ENCODE results near the gene TBC1D22A.

Gene TBC1D22A

GRCh38 chr22:47018010-47018910 lies 255.8 kb downstream of the TBC1D22A start:
- no peak for DNase-seq

GRCh38 chr22:47019012-47019790 lies 256.8 kb downstream of the TBC1D22A start:
- DNase-seq: no peak

DNA sequence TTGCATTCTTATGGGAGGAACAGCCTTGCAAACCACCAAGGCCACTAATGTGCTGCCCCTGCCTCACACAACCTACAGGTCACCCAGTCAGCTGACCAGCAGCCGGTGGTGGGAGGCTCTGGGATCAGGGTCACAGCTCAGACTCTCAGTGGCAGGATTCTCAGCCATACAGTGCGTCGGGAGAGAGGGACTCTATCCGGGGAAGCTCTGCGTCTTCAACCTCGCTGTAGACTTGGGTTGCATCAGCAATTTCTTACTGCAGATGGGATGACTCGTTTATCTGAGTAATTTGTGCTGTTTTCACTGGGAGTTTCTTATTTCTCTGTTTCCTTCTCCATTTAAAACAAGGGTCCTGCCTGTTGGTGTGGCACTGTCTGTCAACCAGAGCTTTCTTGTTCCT lies 257.7 kb downstream of the TBC1D22A start:
- no peak for DNase-seq

- no peak for DNase-seq
Observed at GRCh38 chr22:47021371-47022074, 259.1 kb downstream of the TBC1D22A start.

DNA sequence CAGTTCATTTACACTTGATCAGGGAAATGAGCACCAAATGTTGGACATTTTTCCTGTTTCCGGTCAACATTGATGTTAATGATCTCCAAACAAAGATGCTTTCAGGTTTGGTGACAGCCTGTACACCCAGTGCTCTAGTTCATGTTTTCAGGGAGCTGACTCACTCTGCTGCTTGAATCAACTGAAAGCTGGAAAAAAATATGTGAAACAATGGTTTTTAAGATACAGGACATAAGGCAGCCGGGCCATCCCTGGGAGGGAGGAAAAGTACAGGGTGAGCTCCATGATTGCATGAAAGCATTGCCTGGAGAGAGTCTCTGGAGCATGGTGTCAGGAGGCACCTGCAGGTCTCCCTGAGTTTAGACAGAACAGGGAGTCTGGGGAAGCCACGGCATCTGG lies 259.6 kb downstream of the TBC1D22A start:
- DNase-seq: no peak

- DNase-seq: no peak
Observed at GRCh38 chr22:47022475-47022874, 260.0 kb downstream of the TBC1D22A start.

GRCh38 chr22:47023871-47024270 lies 261.4 kb downstream of the TBC1D22A start:
- DNase-seq: no peak

DNA sequence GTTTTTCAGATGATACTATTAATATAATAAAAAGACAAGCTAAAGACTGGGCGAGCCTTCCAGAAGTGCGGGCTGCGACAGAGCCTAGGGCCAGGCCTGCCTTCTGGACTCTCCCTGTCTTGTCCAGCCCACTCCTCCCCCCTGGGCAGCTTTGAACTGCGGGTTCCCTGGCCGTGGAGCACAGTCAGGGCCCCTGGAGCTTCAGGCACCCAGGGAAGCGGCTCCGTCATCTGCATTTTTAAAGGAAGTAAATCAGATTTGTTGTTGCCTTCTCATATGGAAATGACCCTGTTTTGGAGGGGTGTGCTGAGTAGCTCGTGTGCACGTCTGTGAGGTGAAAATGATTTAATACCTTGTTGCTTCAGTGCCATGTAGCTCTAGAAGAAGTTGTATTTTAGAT lies 265.3 kb downstream of the TBC1D22A start:
- DNase-seq: no peak

DNA sequence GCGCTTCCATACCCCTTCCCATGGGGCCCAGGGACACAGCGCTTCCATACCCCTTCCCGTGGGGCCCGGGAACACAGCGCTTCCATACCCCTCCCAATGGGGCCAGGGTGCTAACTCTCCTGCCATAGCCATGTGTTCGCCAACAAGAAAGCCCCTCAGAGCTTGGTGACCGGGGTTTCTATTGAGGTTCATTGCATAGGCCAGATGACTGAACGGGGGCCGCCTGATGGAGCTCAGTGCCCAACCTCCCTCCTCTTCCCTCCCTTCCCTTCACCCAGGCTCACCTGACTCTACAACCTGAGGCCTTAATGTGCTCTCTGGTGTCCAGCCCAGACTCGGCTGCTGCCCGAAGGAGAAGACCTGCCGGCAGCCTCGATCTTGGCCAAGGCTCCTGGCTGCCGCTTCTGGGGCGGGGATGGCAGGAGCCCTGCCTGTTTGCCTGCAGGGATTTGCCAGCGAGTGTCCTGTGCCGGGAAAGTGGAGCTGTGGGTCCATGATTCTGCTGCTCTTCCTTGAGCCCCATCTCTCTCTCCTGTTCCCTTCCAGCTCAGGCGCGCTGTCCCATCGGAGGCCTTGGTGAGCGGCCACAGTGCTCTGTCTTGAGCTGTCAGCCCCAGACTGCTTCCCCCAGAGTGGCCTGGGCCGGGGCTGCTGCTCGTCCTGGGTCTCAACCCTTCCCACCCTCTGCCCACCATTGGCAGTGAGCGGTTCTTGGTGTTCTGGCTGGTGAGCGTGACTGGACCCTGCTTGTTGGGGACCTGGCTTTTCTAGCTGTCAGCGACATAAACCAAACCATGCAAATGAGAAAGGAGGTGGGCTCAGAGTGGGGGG lies 267.0 kb downstream of the TBC1D22A start:
- no peak for DNase-seq

- DNase-seq: no peak
Observed at GRCh38 chr22:47030143-47030661, 267.8 kb downstream of the TBC1D22A start.

DNA sequence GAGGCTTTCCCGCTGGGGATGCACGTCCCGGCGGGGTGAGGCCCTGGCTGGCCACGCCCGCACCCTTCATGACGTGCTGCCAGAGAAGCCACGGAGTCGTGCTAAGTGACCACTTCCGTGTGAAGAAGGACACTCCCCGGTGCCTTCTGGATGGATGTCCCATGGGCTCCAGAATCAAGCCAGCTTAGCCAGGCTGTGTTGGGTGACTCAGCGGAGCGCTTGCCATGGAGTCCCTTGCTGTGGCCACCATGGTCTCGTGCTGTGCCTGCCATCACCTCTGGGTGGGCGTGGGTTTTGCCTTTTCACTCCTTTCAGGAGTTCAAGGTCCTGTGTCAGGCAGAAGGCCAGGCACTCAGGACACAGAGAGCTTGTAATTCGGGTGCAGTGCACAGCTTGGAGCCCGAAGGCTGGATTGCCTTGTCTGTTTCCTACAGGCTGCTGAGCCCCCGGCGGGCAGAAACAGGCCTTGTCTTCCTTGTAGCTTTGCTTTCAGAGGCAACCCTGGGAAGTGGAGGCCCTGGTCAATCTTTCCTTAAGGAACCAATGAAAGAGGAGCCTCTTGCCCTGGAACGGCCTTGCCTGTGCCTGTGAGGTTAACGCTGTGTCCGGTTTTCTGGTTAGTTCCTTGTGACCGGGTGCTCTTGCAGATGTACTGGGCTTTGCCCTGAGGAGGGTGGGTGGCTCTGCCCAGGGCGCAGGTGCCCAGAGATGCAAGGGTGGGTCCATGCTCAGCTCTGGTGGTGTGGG lies 268.6 kb downstream of the TBC1D22A start:
- DNase-seq: no peak

DNA sequence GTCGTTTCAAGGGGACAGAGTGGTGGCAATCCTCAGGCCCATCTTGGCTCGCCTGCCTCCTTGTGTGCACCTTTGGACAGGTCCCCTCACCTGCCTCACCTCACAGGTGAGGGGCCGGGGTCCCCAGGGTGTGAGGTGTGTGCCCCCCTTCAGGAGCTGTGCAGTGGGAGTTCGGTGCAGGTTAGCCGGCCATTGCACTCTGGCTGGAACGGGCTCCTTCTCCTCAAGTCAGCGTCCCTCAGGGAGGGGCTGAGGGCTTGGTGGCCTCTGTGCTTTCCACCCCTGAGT lies 269.1 kb downstream of the TBC1D22A start:
- no peak for DNase-seq

- no peak for DNase-seq
Observed at GRCh38 chr22:47032091-47032943, 269.9 kb downstream of the TBC1D22A start.

- DNase-seq: no peak
Observed at GRCh38 chr22:47032956-47033647, 270.7 kb downstream of the TBC1D22A start.

GRCh38 chr22:47033648-47034000 lies 271.2 kb downstream of the TBC1D22A start:
- DNase-seq: no peak

- no peak for DNase-seq
Observed at GRCh38 chr22:47034076-47034808, 271.8 kb downstream of the TBC1D22A start.

DNA sequence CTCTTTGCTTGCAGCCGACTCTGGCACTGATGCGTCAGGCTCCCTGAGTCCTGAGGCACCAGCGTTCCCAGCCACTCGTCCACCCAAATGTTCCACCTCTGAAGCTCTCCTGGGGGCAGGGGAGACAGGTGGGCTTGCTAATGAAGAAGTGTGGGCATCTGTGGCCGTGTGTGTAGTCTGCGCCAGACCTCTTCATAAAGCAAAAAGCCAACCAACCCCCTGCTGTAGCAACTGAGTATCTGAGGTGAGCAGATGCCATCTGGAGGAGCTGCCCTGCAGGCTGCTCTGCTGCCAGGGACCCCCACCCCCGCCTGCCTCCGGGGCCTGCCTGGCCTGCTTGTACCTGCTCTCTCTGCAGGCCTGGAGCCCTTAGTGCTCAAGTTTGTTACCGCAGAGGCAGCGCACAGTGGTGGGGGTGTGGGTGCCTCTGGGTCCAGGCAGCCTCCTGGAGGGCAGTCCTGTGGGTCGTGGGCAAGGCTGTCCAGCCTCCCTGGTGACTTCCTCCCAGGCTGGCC lies 272.5 kb downstream of the TBC1D22A start:
- DNase-seq: no peak

DNA sequence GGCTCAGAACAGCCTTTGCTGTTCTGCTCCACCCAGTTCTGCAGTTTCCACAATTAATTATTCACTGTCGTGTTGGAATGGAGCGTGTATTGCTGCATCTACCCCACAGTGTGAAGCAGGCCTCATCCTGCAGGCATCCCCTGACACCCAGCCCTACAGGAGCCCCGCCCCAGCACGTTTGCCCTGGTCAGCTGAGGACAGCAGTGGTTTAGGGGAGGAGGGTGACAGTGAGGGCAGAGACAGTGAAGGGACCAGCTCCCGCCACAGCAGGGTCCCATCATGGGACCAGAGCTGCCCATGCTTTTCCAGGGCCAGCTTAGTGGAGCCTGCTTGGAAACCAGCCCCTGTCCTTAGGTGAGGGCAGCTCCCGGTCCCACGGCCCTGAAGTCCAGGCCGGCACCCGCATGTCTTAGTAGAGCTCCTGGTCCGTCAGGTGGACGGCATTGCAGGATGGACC lies 273.0 kb downstream of the TBC1D22A start:
- no peak for DNase-seq

DNA sequence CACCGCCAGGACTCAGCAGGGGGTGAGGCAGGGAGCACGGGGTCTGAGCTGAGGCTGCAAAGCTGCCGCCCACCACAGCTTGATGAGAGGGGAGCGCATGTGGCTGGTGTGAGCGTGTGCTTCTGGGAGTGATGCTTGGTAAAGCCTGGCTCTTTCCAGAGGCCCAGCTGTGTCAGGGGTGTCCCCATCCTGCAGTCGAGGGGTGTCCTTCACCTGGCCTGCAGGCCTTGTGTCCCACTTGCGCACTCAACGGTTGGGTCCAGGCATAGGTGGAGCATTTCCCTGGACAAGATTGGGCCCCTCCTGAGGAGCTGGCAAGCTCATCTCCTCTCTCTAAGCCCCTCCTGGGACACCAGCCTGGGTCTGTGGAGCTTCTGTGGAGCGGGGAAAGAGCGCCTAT lies 273.9 kb downstream of the TBC1D22A start:
- DNase-seq: no peak

All from T1000 (cell line).